ENCODE measurements around the gene KHDC3L. TPM values are rescaled to one million over a fixed set of nuclear protein-coding genes. Genes with fewer than 3 reads are reported as not detected.
"Not testable (repeated sequence)": the region's sequence is repeated elsewhere in the genome, so short reads cannot be mapped to it uniquely, and the experiment has no call there.

The KHDC3L gene
- total RNA-seq, 1 donor from 2014 or later, result not detected

DNA sequence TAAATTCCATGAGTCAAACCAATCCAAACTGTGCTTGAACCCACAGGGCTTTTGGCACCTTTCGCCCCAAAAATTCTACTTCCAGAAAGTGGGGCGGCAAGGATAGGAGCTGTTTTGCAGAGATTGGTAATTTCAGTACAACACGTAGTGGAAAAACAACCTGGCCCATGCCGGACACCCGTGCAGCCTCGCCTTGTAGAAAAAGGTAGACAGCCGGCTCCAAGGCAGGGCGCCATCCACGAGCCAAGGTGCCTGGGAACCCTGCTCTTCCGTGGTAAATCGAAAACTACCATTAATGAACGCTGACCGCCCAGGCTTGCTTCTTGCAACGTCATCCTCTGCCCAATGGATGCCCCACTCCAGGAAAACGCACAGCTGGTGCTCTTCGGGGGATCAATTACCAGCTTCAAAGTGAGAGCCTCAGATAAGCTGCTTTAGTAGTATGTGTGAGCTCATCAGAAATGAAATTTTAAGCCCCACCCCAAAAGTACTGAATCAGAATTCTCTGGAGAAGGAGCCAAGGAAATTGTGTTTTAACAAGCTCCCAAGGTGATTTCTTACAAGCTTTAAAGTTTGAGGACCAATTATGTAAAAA is 5.4 kb downstream of the KHDC3L start:
- intact Hi-C loops (cut with micrococcal nuclease), result no loop called here
- DNase-seq, result no peak
- no peak for ATAC-seq

DNA sequence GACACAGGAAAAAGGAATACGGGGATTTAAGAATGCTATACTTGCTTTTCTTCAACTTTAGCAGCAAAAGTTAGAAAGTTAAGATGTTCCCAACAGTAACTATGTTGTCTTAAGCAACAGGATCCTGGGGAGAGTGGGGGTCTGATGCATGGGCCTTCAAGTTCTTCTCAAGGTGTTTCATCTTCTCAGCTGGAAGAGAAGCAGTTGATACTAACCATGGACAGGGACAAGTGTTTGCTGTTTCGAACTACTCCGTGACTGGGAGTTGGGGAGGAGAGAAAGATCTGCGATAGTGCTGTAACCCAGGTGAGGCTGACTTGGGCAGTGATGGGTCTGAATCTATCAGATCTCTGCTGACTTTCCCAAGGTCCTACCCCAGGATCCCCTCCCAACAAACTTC is 6.2 kb downstream of the KHDC3L start:
- ATAC-seq (no peak), DNase-seq (no peak)
- intact Hi-C loops (cut with micrococcal nuclease), result no loop called here

DNA sequence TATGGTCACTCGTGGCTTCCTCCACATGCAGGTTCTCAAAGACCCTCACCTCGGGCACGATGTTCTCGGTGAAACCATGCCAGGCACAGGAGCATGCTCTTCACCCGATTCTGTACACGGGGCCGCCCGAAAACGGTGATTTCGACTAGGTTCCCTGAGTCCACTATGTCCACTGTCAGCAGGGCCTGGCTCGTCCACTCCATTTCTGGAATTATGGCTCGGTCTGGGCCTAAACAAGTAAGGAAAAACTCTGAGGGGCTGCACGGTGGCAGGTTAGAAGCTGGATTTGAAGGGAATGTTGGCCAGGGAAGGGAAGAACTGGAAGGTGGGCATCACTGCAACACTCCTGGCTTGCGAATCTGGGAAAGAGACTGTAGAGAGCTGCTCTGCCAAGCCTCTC is 6.7 kb downstream of the KHDC3L start:
- no peak for ATAC-seq
- no peak for DNase-seq
- intact Hi-C loops (cut with micrococcal nuclease), result no loop called here

- no peak for ATAC-seq
- intact Hi-C loops (cut with micrococcal nuclease), result no loop called here
- DNase-seq, result no peak
These were observed 7.1 kb downstream of the KHDC3L start, which contains the start of gene OOEP for GRCh38 chr6:73369563-73369962. Gene OOEP (minus strand): TSS chr6:73369897. CDS start chr6:73369792, 105 bp downstream.

DNA sequence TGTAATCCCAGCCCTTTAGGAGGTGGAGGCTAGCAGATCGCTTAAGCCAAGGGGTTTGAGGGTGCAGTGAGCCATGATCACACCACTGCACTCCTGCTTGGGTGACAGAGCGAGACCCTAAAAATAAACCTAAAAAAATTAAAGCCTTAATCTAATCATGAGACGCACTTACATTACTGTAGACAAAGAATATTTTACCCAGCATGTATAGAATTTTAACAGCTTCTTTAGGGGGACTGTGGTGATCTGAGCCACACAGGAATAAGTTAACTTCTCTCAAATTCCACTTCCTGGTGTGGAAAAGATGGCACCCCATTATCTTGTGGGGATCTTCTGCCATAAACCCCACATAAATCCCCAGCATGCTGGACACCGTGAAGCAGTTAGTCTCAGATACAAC is 9.5 kb downstream of the KHDC3L start:
- ATAC-seq (no peak), DNase-seq (no peak)
- intact Hi-C loops (cut with micrococcal nuclease), result no loop called here

- DNase-seq (no peak), ATAC-seq (no peak)
- intact Hi-C loops (cut with micrococcal nuclease), result no loop called here
These were observed 10.1 kb downstream of the KHDC3L start for GRCh38 chr6:73372516-73372915.

- no peak for DNase-seq
- intact Hi-C loops (cut with micrococcal nuclease), result no loop called here
- no peak for ATAC-seq
These were observed 12.8 kb downstream of the KHDC3L start for GRCh38 chr6:73375216-73375615.

DNA sequence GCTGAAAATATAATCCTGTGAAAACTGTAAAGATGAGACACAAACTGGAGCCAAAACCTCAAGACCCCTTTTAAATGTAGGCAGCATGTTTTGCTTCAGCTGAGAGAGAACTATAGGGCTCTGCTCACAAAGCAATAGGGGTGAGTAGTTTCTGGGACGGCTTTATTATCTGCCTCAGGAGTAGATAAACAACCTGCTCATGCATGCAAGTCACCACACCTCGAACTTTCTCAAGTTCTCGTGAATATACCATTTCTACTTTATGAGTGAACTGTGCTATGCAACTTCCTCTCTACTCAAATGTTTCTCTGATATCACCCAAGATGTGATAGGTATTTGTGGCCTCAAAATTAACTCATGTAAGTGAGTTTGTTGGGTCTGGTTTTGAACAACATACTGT is 14.8 kb downstream of the KHDC3L start:
- intact Hi-C loops (cut with micrococcal nuclease), result no loop called here
- DNase-seq (no peak), ATAC-seq (no peak)

- intact Hi-C loops (cut with micrococcal nuclease); ATAC-seq; DNase-seq: not testable (repeated sequence)
These were observed 19.1 kb downstream of the KHDC3L start for GRCh38 chr6:73381531-73381930.

DNA sequence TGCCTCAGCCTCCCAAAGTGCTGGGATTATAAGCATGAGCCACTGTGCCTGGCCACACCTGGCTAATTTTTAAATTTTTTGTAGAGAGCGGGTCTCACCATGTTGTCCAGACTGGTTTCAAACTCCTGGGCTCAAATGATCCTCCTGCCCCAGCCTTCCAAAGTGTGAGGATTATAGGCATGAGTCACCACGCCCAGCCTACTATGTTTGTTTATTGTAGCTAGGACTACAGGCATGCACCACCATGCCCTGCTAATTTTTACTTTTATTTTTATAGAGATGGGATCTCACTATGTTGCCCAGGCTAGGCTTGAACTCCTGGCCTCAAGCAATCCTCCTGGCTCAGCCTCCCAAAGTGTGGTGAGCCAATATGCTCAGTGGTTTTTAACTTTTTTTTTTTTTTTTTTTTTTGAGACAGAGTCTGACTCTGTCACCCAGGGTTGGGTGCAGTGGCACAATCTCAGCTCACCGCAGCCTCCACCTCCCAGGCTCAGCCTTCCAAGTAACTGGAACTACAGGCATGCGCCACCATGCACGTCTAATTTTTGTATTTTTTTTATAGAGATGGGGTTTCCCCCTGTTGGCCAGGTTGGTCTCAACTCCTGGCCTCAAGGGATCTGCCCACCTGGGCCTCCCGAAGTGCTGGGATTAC is 20.1 kb downstream of the KHDC3L start:
- no peak for ATAC-seq

GRCh38 chr6:73388433-73388799 is 26.0 kb downstream of the KHDC3L start:
- intact Hi-C loops (cut with micrococcal nuclease), result no loop called here
- no peak for ATAC-seq
- no peak for DNase-seq

More for the DNA sequence above, 20.1 kb downstream of the KHDC3L start:
- intact Hi-C loops (cut with micrococcal nuclease), result no loop called here
- no peak for DNase-seq

DNA sequence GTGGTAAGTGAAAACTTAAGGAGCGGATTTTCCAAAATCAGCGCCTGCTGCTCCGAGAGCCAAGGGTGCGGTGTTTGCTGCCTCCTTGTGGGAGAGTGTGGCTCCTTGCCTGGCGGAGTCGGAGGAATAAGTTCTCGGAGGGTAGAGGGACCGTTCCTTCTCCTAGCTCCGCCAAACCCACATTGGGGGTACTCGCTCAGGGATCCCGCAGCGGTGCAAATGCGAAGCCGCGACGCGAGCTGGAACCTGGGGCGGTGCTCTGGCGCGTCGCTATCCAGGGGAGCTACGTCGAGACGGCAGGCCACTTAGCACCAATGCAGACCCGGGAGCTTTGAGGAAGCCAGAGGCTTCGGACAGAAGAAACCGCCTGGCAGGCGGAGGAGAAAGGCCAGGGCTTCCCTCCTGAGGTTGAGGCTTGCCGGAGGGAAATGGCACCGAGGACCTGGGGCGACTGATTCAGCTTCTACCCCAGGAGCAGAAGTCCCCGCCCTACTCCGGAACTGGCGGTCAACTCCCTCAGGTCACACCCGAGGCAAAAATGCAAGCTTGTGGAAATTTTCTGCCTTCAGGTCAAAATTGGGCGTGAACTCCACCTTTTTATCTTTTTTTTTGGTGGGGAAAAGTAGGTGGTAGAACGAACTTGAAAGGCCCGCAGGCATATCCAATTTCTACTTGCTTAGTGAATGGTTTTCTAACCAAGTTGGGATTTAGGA is 26.5 kb downstream of the KHDC3L start:
- peak; percentile 74 for ATAC-seq
- intact Hi-C loops (cut with micrococcal nuclease), result no loop called here
- peak; percentile 47 for DNase-seq

GRCh38 chr6:73389854-73390253 is 27.4 kb downstream of the KHDC3L start:
- no peak for DNase-seq
- intact Hi-C loops (cut with micrococcal nuclease), result no loop called here
- ATAC-seq, result no peak

DNA sequence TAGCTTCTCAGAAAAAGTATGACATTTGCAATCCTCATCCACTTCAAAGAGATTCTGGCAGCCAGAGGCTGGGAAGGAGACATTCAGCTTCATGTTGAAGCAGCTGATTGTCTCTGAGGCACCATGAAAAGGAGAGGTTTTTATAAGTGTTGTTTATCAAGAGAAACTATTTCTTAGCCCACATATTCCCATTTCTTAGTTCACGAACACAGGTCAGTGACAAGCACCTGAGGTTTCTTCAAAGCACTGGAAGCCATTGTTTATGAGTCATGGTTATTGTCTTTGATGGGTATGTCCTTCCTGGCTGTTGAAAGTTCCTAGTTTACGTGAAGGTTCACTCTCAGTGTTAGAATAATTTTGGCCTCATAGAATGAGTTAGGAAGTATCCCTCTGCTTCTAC is 29.2 kb downstream of the KHDC3L start:
- intact Hi-C loops (cut with micrococcal nuclease), result no loop called here
- ATAC-seq, result no peak
- DNase-seq, result no peak

DNA sequence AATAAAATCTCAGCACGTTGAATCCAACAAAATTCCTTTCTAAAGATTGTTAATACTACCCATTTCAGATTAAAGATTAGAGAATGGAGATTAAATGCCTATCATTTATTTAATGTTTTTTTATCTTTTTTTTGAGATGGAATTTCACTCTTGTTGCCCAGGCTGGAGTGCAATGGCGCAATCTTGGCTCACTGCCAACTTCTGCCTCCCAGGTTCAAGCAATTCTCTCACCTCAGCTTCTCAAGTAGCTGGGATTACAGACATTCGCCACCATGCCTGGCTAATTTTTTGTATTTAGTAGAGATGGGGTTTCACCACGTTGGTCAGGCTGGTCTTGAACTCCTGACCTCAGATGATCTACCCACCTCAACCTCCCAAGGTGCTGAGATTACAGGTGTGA is 29.7 kb downstream of the KHDC3L start:
- intact Hi-C loops (cut with micrococcal nuclease); ATAC-seq; DNase-seq: not testable (repeated sequence)

DNA sequence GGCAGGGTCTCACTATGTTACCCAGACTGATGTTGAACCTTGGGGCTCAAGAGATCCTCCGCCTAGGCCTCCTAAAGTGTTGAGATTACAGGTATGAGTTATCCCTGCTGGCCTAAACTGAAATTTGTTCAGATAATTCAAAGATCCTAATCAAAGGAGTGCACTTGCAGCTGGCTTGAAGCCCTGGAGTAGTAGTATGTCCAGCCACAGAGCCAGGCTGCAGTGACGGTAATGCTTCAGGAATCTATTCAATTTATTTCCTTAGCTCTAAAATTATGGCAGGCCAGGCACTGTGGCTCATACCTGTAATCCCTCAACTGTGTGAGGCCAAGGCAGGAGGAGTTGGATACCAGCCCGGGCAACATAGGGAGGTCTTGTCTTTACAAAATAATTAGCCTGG is 30.8 kb downstream of the KHDC3L start:
- DNase-seq, result no peak
- intact Hi-C loops (cut with micrococcal nuclease), result no loop called here
- no peak for ATAC-seq

DNA sequence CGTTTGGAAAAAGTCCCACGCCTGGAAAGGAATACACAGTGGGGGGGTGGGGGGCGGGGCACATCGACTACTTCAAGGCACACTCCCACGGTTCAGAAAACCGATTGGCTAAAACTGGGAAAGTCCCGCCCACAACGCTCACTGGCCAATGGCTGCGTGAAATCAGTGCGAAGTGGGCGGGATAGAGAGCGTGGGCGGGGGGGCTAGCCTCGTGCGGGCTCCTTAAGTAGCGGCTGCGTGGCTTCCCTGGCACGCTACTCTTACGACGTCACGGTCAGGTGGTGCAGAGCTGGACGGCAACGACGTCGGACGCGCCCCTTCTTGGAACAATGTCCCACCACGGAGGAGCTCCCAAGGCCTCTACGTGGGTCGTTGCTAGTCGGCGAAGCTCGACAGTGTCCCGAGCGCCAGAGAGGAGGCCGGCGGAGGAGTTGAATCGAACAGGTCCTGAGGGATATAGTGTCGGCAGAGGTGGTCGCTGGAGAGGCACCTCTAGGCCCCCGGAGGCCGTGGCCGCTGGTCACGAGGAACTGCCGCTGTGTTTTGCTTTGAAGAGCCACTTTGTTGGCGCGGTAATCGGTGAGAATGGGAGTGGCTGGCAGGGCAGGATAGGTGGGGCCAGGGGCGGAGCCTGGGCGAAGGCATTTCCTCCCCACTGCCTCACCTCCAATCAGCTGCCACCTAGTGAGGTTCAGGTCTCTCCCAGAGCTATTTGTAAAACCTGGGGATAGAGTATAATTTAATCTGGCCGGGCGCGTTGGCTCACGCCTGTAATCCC is 32.3 kb downstream of the KHDC3L start, which contains the start of gene DDX43:
TSS of gene DDX43 (plus strand) at position 252 of the 778 bp plus-strand sequence. CDS start at position 330, 78 bp downstream.
- DNase-seq, result peak; percentile 79

GRCh38 chr6:73395875-73396274 is 33.4 kb downstream of the KHDC3L start:
- DNase-seq, result no peak
- intact Hi-C loops (cut with micrococcal nuclease), result no loop called here
- no peak for ATAC-seq

More for the DNA sequence above, 32.3 kb downstream of the KHDC3L start, which contains the start of gene DDX43:
- ATAC-seq, result peak; percentile 90
- intact Hi-C loops (cut with micrococcal nuclease), result no loop called here

- intact Hi-C loops (cut with micrococcal nuclease), result no loop called here
These were observed 38.2 kb downstream of the KHDC3L start for GRCh38 chr6:73400656-73401055.

GRCh38 chr6:73409395-73409794 is 46.9 kb downstream of the KHDC3L start:
- intact Hi-C loops (cut with micrococcal nuclease), result no loop called here
- DNase-seq (no peak), ATAC-seq (no peak)

More at GRCh38 chr6:73400656-73401055, 38.2 kb downstream of the KHDC3L start:
- ATAC-seq, result no peak
- DNase-seq, result no peak

All from left ventricle myocardium superior (tissue), 1 donor.